GM19463 (cell line): ENCODE measurements around the gene TRMT112.
A peak's percentile ranks its signal among the peaks of the same experiment; 100 is the strongest.
"Not testable (repeated sequence)": the region's sequence is repeated elsewhere in the genome, so short reads cannot be mapped to it uniquely, and the experiment has no call there.

Experiments
- ATAC-seq: cut with Tn5 transposase; IDR thresholded peaks from one replicate; pipeline ENCODE4 v1.9.1; 2021; ENCODE audit warnings: mild to moderate bottlenecking, moderate library complexity; ENCODE audit not compliant: unreplicated experiment

Gene TRMT112

DNA sequence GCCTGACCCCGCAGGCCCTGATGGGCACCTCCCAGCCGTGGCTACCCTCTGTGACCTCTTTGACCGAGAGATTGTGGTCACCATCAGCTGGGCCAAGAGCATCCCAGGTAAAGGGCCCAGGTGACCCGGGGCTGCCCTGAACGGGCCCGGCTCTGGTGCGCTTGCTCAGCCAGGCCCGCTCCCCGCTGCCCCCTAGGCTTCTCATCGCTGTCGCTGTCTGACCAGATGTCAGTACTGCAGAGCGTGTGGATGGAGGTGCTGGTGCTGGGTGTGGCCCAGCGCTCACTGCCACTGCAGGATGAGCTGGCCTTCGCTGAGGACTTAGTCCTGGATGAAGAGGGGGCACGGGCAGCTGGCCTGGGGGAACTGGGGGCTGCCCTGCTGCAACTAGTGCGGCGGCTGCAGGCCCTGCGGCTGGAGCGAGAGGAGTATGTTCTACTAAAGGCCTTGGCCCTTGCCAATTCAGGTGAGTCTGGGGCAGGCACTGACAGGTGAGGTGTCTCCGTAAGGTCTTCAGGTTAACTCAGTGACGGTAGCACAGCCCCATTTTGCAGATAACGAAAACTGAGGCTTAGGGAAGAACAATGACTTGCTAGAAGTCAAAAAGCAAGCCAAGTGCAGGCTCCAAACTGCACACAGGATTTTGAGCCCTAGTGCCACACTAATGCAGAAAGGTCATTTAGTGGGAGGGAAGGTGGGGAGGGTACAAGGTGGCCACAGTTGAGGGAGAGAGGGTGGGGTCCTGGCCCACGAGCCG lies 2.4 kb downstream of the TRMT112 start:
- no peak for ATAC-seq

DNA sequence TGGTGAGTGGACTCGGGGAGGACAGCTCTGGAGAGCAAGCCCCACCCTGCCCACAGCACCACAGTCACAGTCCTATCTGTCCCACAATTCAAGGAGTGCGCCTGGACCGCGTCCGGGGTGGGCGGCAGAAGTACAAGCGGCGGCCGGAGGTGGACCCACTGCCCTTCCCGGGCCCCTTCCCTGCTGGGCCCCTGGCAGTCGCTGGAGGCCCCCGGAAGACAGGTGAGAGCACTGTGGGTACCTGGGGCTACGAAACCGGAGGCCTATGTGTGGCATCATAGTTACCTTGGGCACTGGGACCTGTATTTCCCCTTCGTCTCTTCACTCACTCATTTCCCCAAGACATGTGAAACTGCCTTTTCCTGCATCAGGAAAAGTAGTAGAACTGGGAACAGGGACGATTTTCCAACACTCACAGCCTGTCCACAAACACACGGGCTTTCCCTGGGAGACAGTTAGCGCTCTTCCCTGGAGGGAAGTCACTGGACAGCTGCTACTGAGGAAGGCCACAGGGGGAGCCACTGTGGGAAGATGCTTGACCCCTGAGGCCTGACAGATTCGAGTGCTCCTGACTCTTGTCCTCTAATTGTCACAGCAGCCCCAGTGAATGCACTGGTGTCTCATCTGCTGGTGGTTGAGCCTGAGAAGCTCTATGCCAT lies 3.1 kb downstream of the TRMT112 start:
- no peak for ATAC-seq

- ATAC-seq: no peak
Measured at GRCh38 chr11:64313491-64314145, 3.7 kb downstream of the TRMT112 start.

- no peak for ATAC-seq
Measured at GRCh38 chr11:64312947-64313346, 4.4 kb downstream of the TRMT112 start.

DNA sequence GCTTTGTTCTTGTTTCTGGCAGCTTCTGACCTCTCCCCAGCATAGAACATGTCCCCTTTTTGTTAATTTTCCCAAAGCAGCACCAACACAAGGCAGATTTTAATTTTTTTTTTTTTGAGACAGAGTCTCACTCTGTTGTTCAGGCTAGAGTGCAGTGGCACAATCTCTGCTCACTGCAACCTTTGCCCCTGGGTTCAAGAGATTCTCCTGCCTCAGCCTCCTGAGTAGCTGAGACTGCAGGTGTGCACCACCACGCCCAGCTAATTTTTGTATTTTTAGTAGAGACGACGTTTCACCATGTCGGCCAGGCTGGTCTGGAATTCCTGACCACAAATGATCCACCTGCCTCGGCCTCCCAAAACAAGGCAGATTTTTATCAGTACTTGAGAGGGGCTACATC lies 9.6 kb downstream of the TRMT112 start:
- ATAC-seq: not testable (repeated sequence)

DNA sequence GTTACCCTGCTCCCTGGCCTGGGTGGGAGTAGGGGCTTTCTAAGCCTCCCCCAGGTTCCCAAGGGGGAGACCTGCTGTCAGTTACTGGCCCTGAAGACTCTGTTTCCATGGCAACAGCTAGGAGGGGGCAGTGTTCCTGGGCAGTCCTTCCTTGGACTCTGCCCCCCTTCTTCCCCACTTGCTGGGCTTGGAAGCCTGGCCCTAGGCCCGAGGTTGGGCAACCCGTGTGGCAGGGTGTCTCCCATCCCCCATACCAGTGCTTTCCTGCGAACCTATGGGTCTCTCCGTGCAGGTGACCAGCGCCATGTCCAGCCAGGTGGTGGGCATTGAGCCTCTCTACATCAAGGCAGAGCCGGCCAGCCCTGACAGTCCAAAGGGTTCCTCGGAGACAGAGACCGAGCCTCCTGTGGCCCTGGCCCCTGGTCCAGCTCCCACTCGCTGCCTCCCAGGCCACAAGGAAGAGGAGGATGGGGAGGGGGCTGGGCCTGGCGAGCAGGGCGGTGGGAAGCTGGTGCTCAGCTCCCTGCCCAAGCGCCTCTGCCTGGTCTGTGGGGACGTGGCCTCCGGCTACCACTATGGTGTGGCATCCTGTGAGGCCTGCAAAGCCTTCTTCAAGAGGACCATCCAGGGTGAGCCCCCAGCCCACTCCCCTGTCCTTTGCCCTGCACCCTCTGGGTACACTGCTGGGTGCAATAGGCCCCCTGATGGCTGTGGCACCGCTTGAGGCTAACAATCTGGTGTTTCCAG lies 10.3 kb downstream of the TRMT112 start:
- no peak for ATAC-seq

- ATAC-seq: no peak
Measured at GRCh38 chr11:64306563-64306875, 10.8 kb downstream of the TRMT112 start.

DNA sequence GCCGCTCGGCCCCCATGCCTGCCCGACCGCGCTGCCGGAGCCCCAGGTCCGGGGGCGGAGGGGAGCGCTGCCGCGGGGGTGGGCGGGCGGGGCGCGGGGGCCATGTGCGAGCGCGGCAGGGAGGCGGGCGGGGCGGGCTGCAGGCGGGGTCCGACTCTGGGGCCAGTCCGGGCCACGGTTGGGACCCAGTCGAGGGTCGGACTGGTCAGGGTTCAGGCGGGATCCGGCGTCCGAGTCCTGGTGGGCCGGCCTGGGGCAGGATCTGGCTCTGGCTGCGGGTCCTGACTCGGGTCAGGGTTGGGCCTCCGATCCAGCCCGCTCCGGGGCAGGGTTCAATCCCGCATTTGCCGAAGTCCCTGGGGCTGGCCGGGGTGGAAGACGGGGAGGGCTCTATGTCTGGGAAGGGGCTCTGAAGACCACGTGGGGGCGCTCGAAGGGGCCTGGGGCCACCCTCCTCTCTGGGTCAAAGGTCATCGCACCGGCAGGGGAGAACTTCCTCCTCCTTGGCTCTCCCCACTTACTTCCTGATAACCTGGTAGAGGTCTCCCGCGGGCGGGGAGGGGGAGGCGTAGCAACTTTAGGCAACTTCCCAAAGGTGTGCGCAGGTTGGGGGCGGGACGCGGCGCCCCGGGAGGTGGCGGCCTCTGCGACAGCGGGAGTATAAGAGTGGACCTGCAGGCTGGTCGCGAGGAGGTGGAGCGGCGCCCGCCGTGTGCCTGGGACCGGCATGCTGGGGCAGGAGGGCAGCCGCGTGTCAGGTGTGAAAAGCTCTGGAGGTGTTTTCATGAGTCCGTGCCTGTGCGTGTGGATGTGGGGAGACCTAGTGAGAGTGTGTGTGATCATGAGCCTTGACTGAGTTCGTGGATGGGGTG lies 11.4 kb downstream of the TRMT112 start:
- no peak for ATAC-seq

- ATAC-seq: peak; percentile 69
Measured at GRCh38 chr11:64305075-64305690, 12.2 kb downstream of the TRMT112 start, which contains the start of gene ESRRA. Gene ESRRA, plus strand, starts transcription at chr11:64305524. Its CDS starts 1,656 bp downstream, at chr11:64307180.

- peak; percentile 30 for ATAC-seq
Measured at GRCh38 chr11:64304316-64305072, 12.9 kb downstream of the TRMT112 start.

- no peak for ATAC-seq
Measured at GRCh38 chr11:64304032-64304315, 13.4 kb downstream of the TRMT112 start.

GRCh38 chr11:64303109-64304031 lies 14.0 kb downstream of the TRMT112 start:
- no peak for ATAC-seq

DNA sequence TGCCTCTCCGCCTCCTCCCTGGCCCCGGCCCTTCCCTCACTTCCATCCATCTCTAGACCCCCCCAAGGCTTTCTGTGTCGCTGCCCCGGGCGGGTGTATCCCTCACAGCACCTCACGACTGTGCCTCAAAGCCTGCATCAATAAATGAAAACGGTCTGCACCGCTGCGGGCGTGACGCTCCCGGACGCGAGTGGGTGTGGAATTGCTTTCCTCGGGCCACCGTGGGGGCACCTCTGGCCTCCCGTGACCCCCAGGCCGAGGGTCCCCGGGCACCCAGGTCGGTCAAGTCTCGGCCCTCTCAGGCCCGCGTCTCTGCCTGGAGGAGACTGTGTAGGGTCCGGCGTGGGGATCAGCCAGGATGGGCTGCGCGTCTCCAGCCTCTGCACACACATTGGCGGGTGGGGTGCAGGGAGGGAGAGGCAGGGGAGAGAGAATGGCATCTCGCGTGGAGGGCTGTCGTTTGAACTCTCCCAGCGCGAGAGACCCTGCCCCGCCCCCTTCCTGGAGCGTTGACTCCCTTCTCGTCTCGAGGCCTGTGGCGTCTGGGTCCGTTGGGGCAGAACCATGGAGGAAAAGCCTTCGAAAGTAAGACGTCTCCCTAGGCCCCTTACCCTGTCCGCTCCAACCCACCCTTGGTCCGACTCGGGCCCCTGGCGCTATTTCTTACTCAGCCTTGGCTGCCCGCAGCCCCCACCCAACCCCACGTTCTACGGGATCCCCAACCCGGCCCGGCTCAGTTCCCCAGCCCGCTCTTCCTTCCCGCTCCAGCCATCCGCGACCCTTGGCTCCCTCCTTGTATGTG lies 17.3 kb downstream of the TRMT112 start, which contains the start of gene CATSPERZ:
TSS of gene CATSPERZ (plus strand) at position 512 of the 802 bp plus-strand sequence. CDS start at position 565, 53 bp downstream.
- ATAC-seq: no peak

DNA sequence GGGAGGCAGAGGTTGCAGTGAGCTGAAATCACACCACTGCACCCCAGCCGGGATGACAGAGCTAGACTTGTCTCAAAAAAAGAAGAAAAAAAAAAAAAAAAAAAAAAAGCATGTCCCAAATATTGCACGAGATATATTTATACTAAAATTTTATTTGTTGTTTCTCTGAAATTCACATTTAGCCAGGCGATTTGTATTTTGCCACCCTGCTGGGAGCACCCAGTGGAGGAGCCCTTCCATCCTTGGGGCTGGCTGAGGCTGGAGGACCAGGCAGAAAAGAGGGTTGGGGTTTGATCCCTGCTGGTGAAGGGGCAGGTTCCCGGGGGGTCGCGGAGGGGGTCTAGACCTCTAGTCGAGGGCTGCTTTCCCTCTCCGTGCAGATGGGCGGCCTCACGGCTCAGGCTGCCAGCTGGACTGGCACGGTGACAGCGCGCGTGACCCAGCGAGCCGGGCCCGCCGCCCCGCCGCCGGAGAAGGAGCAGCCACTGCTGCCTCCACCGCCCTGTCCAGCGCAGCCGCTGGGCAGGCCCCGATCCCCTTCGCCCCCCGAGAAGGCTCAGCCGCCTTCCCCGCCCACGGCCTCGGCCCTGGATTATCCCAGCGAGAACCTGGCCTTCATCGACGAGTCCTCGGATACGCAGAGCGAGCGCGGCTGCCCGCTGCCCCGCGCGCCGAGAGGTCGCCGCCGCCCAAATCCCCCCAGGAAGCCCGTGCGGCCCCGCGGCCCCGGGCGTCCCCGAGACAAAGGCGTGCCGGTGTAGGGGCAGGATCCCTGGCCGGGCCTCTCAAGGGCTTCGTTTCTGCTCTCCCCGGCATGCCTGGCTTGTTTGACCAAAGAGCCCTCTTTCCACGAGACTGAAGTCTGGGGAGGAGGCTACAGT lies 18.2 kb downstream of the TRMT112 start:
- ATAC-seq: no peak

DNA sequence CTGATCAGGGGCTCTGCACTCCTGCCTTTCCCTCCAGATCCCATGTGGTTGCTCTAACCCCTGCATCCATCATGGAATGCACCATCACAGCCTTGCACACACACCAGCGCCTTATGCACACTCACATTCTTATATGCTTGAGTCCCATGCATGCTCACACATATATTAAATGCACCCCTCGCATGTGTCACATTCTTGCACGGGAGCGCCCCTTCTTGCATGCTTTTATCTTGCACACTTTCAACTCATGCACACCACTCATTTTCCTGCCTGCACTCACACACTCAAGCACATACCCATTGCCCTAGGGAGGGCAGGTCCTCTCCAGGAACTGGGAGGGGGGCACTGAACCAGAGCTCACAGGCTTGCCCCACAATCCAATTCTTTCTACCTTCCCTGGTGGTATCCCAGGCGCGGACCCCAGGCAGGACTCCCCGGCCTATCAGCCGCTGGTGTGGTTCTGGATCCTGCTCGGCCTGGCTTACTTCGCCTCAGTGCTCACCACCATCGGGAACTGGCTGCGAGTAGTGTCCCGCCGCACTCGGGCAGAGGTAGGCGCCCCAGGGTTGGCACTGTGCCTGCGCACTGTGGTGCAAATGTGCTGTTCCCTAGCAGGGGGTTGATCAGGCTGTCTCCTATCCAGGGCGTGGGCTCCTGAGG lies 19.5 kb downstream of the TRMT112 start:
- no peak for ATAC-seq
